Endothelial cell (in vitro differentiated cells): ENCODE data around the gene GAD1. TPM values are rescaled to one million over a fixed set of nuclear protein-coding genes. Genes with fewer than 3 reads are reported as not detected.

Experiments used
- DNase-seq: peaks from one replicate; pipeline ENCODE4 v3.0.0; 2021; ENCODE audit warnings: low spot score
- H3K27ac Mint-ChIP-seq: one replicate; pipeline ENCODE4 v1.8.0; 2021; ENCODE audit warnings: mixed read lengths, inconsistent platforms; ENCODE audit not compliant: unreplicated experiment
- H3K27me3 Mint-ChIP-seq: one replicate; pipeline ENCODE4 v1.8.0; 2021; ENCODE audit warnings: mild to moderate bottlenecking, moderate library complexity, mixed read lengths, inconsistent platforms; ENCODE audit not compliant: unreplicated experiment
- H3K36me3 Mint-ChIP-seq: one replicate; pipeline ENCODE4 v1.8.0; 2021; ENCODE audit warnings: mild to moderate bottlenecking, low read depth, mixed read lengths, inconsistent platforms; ENCODE audit not compliant: unreplicated experiment
- H3K4me1 Mint-ChIP-seq: one replicate; pipeline ENCODE4 v1.8.0; 2021; ENCODE audit warnings: mild to moderate bottlenecking, mixed read lengths, inconsistent platforms; ENCODE audit not compliant: unreplicated experiment
- H3K4me3 Mint-ChIP-seq: one replicate; pipeline ENCODE4 v1.8.0; 2021; ENCODE audit warnings: mild to moderate bottlenecking, mixed read lengths, inconsistent platforms; ENCODE audit not compliant: unreplicated experiment
- H3K9me3 Mint-ChIP-seq: one replicate; pipeline ENCODE4 v1.8.0; 2021; ENCODE audit warnings: mixed read lengths, inconsistent platforms; ENCODE audit not compliant: unreplicated experiment
- CTCF ChIP-seq: fragments of 200-600 bp; sonication (generic); IDR thresholded peaks from one replicate; pipeline ENCODE4 v1.5.0; 2021; ENCODE audit warnings: antibody characterized with exemption; ENCODE audit not compliant: unreplicated experiment
- total RNA-seq: library from RNA; stranded (reverse); fragmentation: NEBNext Ultra II Directional; extraction: Animal tissue kit (Norgen Biotek cat#: 25700); gene quantifications from one replicate; pipeline ENCODE4 v1.2.1, GENCODE V29; 2021; ENCODE audit not compliant: unreplicated experiment

Gene GAD1
- total RNA-seq, 1 donor from 2014 or later: 129 TPM

- peaks cover 37% of the 10 kb centered on the region for H3K27me3 Mint-ChIP-seq
- H3K4me1 Mint-ChIP-seq: peaks cover 39% of the 10 kb centered on the region
- no peak overlapping the region for H3K4me3 Mint-ChIP-seq
- TF ChIP-seq CTCF: no peak
- peaks cover 57% of the 10 kb centered on the region for H3K36me3 Mint-ChIP-seq
- no peak for DNase-seq
- no peak overlapping the region for H3K27ac Mint-ChIP-seq
- no peaks in the 10 kb centered on the region for H3K9me3 Mint-ChIP-seq
These were observed 7.2 kb downstream of the GAD1 start for GRCh38 chr2:170823898-170824215.

- no peaks in the 10 kb centered on the region for H3K9me3 Mint-ChIP-seq
- no peak for TF ChIP-seq CTCF
- peak overlapping the region; percentile 65 for H3K4me3 Mint-ChIP-seq
- peak overlapping the region; percentile 39 for H3K27ac Mint-ChIP-seq
- peaks cover 58% of the 10 kb centered on the region for H3K36me3 Mint-ChIP-seq
- H3K27me3 Mint-ChIP-seq: peaks cover 35% of the 10 kb centered on the region
- no peak for DNase-seq
- H3K4me1 Mint-ChIP-seq: peaks cover 32% of the 10 kb centered on the region
These were observed 7.9 kb downstream of the GAD1 start for GRCh38 chr2:170824526-170825015.

GRCh38 chr2:170827841-170828532 lies 11.3 kb downstream of the GAD1 start:
- DNase-seq: no peak
- peaks cover 2% of the 10 kb centered on the region for H3K4me1 Mint-ChIP-seq
- H3K4me3 Mint-ChIP-seq: no peak overlapping the region
- peaks cover 64% of the 10 kb centered on the region for H3K36me3 Mint-ChIP-seq
- TF ChIP-seq CTCF: no peak
- H3K27me3 Mint-ChIP-seq: peaks cover 20% of the 10 kb centered on the region
- no peak overlapping the region for H3K27ac Mint-ChIP-seq
- H3K9me3 Mint-ChIP-seq: no peaks in the 10 kb centered on the region

- no peak overlapping the region for H3K4me3 Mint-ChIP-seq
- no peak overlapping the region for H3K27ac Mint-ChIP-seq
- peaks cover 2% of the 10 kb centered on the region for H3K4me1 Mint-ChIP-seq
- H3K27me3 Mint-ChIP-seq: peaks cover 20% of the 10 kb centered on the region
- H3K9me3 Mint-ChIP-seq: no peaks in the 10 kb centered on the region
- no peak for TF ChIP-seq CTCF
- DNase-seq: no peak
- H3K36me3 Mint-ChIP-seq: peaks cover 69% of the 10 kb centered on the region
These were observed 11.8 kb downstream of the GAD1 start for GRCh38 chr2:170828533-170828916.

- H3K27me3 Mint-ChIP-seq: peaks cover 19% of the 10 kb centered on the region
- no peak for DNase-seq
- H3K36me3 Mint-ChIP-seq: peaks cover 72% of the 10 kb centered on the region
- H3K27ac Mint-ChIP-seq: no peak overlapping the region
- H3K9me3 Mint-ChIP-seq: no peaks in the 10 kb centered on the region
- H3K4me3 Mint-ChIP-seq: no peak overlapping the region
- H3K4me1 Mint-ChIP-seq: peaks cover 2% of the 10 kb centered on the region
- TF ChIP-seq CTCF: no peak
These were observed 12.3 kb downstream of the GAD1 start for GRCh38 chr2:170829036-170829435.
